ENCODE results near the gene TBC1D8.

TBC1D8 gene

DNA sequence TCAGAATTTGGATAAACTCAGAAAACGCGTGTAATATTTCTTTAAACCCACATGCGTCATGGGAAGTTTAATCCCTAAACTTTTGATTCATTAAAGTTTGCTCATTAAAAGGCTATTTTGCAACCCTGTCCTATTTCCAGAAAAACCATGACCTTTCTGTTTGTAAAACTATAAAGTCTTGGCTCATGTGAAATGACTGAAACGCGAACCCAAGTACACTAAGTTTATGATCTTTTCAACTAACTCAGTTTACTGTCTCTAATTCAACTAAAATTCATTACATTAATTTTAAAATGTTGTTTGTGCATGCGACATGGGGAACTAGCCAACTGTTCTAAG, 153.0 kb downstream of the TBC1D8 start:
- DNase-seq (ENCODE audit: low read depth): peak; percentile 63
- TF ChIP-seq, protein P1, sequence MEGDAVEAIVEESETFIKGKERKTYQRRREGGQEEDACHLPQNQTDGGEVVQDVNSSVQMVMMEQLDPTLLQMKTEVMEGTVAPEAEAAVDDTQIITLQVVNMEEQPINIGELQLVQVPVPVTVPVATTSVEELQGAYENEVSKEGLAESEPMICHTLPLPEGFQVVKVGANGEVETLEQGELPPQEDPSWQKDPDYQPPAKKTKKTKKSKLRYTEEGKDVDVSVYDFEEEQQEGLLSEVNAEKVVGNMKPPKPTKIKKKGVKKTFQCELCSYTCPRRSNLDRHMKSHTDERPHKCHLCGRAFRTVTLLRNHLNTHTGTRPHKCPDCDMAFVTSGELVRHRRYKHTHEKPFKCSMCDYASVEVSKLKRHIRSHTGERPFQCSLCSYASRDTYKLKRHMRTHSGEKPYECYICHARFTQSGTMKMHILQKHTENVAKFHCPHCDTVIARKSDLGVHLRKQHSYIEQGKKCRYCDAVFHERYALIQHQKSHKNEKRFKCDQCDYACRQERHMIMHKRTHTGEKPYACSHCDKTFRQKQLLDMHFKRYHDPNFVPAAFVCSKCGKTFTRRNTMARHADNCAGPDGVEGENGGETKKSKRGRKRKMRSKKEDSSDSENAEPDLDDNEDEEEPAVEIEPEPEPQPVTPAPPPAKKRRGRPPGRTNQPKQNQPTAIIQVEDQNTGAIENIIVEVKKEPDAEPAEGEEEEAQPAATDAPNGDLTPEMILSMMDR (conservative IDR thresholded peaks at IDR 0.05; ENCODE audit: control insufficient read depth, insufficient read depth, low read depth, low read length): no peak
- H3K4me3 ChIP-seq (ENCODE audit: control insufficient read depth, low read depth, low read length): no peak overlapping the region

DNA sequence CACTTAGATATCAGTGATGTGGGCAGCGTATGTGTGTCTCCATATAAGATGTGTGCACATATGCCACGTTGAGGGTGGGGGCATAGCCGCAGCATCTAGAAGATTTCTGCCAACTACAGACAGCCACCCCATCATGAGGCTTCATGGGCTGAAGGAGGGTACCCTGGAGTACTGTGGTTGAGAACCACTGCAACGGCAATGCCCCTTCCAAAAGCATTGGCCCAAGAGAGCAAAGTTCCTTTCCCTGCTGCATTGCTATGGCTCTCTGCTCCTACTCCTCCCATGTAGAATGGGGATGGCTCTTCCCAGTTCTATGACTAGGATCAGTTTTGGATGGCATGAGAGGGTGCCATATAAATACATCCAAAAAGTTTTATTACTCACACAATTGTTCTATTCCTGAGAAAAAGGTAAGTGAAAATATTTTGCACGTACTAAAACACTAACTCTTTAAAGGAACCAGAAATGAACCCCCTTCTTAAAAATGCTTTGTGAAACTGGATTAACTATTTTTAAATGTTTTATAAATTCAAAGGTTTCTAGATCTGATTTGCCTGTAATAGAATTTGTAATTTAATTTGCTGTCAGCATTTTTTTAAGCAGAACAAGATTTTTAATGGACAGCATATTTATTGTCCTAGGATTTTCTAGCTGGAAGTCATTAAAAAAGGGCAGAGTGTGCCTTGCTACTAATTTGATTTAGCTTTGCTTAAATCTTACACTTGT, 153.5 kb downstream of the TBC1D8 start:
- no peak for DNase-seq (ENCODE audit: low read depth)
- TF ChIP-seq, protein P1 (conservative IDR thresholded peaks at IDR 0.05; ENCODE audit: control insufficient read depth, insufficient read depth, low read depth, low read length): no peak
- no peak overlapping the region for H3K4me3 ChIP-seq (ENCODE audit: control insufficient read depth, low read depth, low read length)

DNA sequence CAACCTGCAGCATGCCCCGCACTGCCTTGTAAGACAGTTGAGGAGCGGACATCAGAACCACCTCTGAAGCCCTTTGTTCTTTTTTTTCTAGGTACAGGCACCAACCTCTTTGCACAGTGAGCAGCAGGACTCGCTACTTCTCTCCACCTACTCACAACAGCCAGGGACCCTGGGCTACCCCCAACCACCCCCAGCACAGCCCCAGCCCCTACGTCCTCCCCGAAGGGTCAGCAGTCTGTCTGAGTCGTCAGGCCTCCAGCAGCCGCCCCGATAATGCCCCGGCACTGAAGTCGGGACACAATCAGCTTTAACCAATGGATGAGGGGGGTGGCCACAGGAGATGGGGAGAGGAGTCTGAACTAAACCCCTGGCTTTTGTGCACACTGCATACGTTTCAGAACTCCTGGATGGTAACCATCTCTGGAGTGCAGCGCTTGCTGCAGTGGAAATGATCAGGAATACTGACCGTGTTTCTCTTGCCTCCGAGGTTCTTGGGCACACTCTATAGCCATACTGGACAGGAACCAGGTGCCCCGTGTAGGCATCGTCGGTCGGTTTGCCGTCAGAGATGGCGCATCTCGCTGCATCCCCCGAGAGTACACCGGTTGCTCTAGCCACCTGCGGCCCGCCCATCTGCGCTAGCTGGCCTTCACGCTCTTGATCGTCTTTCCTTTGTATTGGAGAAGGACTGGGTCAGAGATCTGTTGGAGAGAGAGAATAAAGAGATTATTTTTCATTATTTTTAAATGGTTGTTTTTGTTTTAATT, 155.7 kb downstream of the TBC1D8 start:
- DNase-seq (ENCODE audit: low read depth): no peak
- H3K4me3 ChIP-seq (ENCODE audit: control insufficient read depth, low read depth, low read length): no peak overlapping the region
- TF ChIP-seq, protein P1 (conservative IDR thresholded peaks at IDR 0.05; ENCODE audit: control insufficient read depth, insufficient read depth, low read depth, low read length): no peak

DNA sequence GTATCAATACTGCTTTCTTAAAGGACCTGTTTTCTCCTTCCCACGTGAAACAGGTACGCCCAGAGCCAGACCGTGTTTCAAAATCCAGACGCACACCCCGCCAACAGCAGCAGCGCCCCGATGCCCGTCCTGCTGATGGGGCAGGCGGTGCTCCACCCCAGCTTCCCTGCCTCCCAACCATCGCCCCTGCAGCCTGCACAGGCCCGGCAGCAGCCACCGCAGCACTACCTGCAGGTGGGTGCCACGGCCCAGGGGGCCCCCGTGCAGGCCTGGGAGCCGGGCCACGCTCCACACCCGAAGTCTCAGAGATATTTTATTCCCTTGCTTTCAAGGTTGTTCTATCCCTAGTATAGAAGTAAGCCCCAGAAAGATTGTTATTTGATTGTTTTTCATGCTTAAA, 157.9 kb downstream of the TBC1D8 start:
- H3K4me3 ChIP-seq (ENCODE audit: control insufficient read depth, low read depth, low read length): no peak overlapping the region
- DNase-seq (ENCODE audit: low read depth): no peak
- TF ChIP-seq, protein P1 (conservative IDR thresholded peaks at IDR 0.05; ENCODE audit: control insufficient read depth, insufficient read depth, low read depth, low read length): no peak

GRCh38 chr2:100992262-100992661, 158.9 kb downstream of the TBC1D8 start:
- TF ChIP-seq, protein P1 (conservative IDR thresholded peaks at IDR 0.05; ENCODE audit: control insufficient read depth, insufficient read depth, low read depth, low read length): no peak
- no peak for DNase-seq (ENCODE audit: low read depth)
- no peak overlapping the region for H3K4me3 ChIP-seq (ENCODE audit: control insufficient read depth, low read depth, low read length)

GRCh38 chr2:100991404-100991773, 159.8 kb downstream of the TBC1D8 start:
- no peak for DNase-seq (ENCODE audit: low read depth)
- TF ChIP-seq, protein P1 (conservative IDR thresholded peaks at IDR 0.05; ENCODE audit: control insufficient read depth, insufficient read depth, low read depth, low read length): no peak
- H3K4me3 ChIP-seq (ENCODE audit: control insufficient read depth, low read depth, low read length): no peak overlapping the region
